Stomach (tissue), 9 donors: Measurements from ENCODE around the gene FAM120A. TPM values are rescaled to one million over a fixed set of nuclear protein-coding genes. Genes with fewer than 3 reads are reported as not detected.
"Not testable (repeated sequence)": the region's sequence is repeated elsewhere in the genome, so short reads cannot be mapped to it uniquely, and the experiment has no call there.

ENCODE experiments used
- DNase-seq, 2 donors: peaks; one replicate each; pipeline versions ENCODE4 v3.0.0 to v3.0.0-alpha.2; 2013 to 2019
- H3K27ac ChIP-seq, 5 donors: fragments of 200-600 bp in 4 of 5; sonication (generic) in 4 of 5; one replicate each; pipeline ENCODE4 v1.5.1; 2013 to 2019; ENCODE audit warnings: mild to moderate bottlenecking in 1 of 5, moderate library complexity in 1 of 5
- H3K27me3 ChIP-seq, 3 donors: fragments of 200-600 bp; sonication (generic); one replicate each; pipeline ENCODE4 v1.5.1; 2017 to 2019; ENCODE audit warnings: mixed run types in 1 of 3
- H3K36me3 ChIP-seq, 4 donors: fragments of 200-600 bp; sonication (generic); 1 replicate in 3 of 4; 2 replicates in 1 of 4; pipeline ENCODE4 v1.5.1; 2016 to 2019
- H3K4me1 ChIP-seq, 4 donors: fragments of 200-600 bp; sonication (generic); one replicate each; pipeline ENCODE4 v1.5.1; 2016 to 2019
- H3K4me3 ChIP-seq, 4 donors: fragments of 200-600 bp; sonication (generic) in 3 of 4; one replicate each; pipeline ENCODE4 v1.5.1; 2016 to 2019; ENCODE audit warnings: mild to moderate bottlenecking in 1 of 4
- H3K9me3 ChIP-seq, 4 donors: fragments of 200-600 bp; sonication (generic); one replicate each; pipeline ENCODE4 v1.5.1; 2016 to 2019
- EP300 ChIP-seq: sonication (generic); formaldehyde crosslinking; IDR thresholded peaks from one replicate; pipeline ENCODE4 v1.6.1; 2017; ENCODE audit warnings: antibody characterized with exemption
- POLR2A ChIP-seq, 4 donors: fragments of 450-650 bp; IDR thresholded peaks; one replicate each; pipeline ENCODE4 v1.6.1; 2016; ENCODE audit warnings: antibody characterized with exemption in 4 of 4, control low read depth in 2 of 4, mild to moderate bottlenecking in 1 of 4, moderate library complexity in 1 of 4
- POLR2AphosphoS5 ChIP-seq, 3 donors: sonication (generic); formaldehyde crosslinking; IDR thresholded peaks; one replicate each; pipeline ENCODE4 v1.6.1; 2016; ENCODE audit warnings: antibody characterized with exemption in 3 of 3
- WGBS, 5 donors: extraction: QIAGEN DNeasy Blood & Tissue Kit in 3 of 5; methylation state at CpG; one replicate each; pipeline versions ENCODE4 v1.1.5 to v1.1.7; 2013 to 2018; 5-methylcytosine and 5-hydroxymethylcytosine counted together
- intact Hi-C: fragments of 100-400 bp; cut with DNase I; formaldehyde crosslinking; loops from one replicate; pipeline ENCODE4 v1.15.1; 2023; ENCODE audit warnings: low total_unique reads
- polyA plus RNA-seq, 3 donors: library from polyadenylated mRNA; stranded (reverse); fragments of 200-250 nt; gene quantifications; one replicate each; pipeline ENCODE4 v1.2.3, GENCODE V29; 2013
- total RNA-seq, 5 donors: library from RNA; depleted of rRNA; stranded (reverse); fragments of >200 nt; gene quantifications; one replicate each; pipeline versions ENCODE4 v1.1.0 to v1.2.3, GENCODE V29; 2014 to 2016
- TF ChIP-seq, protein P1 (sequence below), 7 experiments: fragments of 450-650 bp in 4 of 7; fragments of 200-600 bp in 3 of 7; sonication (generic) in 3 of 7; IDR thresholded peaks; one replicate each; pipeline ENCODE4 v1.5.1; 2016 to 2019; ENCODE audit warnings: antibody characterized with exemption in 7 of 7, control low read depth in 2 of 7, mild to moderate bottlenecking in 1 of 7
- donor health status: healthy with polysubstance abuse.
- donor health status: Bipolar disorder and iron deficiency.
- donor health status: healthy.

The FAM120A gene
- total and polyA plus RNA-seq, 8 donors: 35.8 to 192 (median 92.1) TPM

DNA sequence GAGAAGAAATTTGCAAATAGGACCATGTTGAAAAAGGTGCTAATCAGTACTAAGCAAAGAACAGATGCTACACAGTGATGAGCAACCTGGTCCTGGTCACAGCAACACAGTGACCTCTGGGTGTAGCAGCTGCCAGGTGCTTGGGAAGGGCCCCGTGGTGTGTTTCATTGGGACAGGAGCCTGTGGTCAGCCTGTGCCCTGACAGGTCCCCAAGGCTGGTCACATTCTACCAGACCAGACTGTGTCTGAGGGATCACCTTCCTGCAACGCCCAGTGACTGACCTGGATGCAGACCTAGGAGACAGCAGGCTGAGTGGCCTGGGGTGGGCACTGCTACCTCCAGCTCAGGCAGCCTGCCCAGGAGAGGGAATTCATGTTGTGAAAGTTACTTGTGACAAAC is 56.7 kb downstream of the FAM120A start:
- intact Hi-C loops: no loop called here
- 73 to 98% (median 92%) methylated on average over 2 of the region's 2 CpGs for WGBS, 5 donors

DNA sequence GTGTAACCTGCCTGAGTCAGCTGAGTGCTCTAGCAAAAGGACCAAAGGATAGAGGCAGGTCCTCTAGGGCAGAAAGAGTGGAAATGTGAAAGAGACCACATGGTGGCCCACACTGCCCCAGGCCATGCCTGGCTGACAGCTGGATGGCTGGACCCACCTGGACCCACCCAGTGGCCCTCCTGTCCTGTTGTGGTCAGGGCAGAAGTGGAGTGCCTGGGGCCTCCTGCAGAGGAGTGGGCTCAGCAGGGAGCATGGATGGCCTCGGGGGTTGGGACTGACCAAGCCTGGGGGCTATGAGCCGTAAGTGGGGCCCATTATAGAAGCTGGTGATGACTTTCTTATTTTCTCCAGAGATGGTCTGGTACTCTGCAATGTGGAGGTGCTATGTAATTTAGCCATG is 57.6 kb downstream of the FAM120A start:
- intact Hi-C loops: no loop called here
- DNase-seq: no peak

More for the DNA sequence above, 56.7 kb downstream of the FAM120A start:
- DNase-seq: no peak
- H3K27me3 ChIP-seq: no peaks in the 10 kb centered on the region
- H3K4me1 ChIP-seq: peaks cover 5 to 56% (median 38%) of the 10 kb centered on the region in 4 donors
- peaks cover 0 to 5% (median 3%) of the 10 kb centered on the region in 4 donors for H3K36me3 ChIP-seq
- no peaks in the 10 kb centered on the region for H3K9me3 ChIP-seq
- no peak overlapping the region for H3K27ac ChIP-seq
- no peak overlapping the region for H3K4me3 ChIP-seq
- no peak for TF ChIP-seq POLR2AphosphoS5 (IDR thresholded peaks at IDR 0.05)

DNA sequence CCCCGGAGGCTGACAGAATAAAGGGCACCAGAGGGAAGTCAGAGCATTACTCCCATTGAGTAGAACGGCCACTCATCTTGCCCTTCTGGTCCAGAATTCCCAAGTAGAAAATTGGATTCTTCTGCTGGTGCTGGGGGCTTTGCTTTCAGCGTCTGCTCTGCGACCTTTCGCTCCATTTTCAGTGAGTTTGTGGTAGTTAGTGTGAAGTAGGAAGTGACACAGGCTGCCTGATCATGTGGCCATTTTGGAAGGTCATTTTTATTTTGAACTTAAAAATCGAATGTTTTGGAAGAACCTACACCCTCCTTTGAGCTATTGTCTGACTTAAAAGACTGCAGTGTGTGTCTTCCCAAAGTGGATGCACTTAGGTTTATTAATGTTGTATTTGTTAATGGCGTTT is 58.6 kb downstream of the FAM120A start:
- H3K27ac ChIP-seq: peak overlapping the region in 1 of 5 donors; percentile 7
- H3K4me1 ChIP-seq: peaks cover 5 to 56% (median 37%) of the 10 kb centered on the region in 4 donors
- H3K36me3 ChIP-seq: peaks cover 0 to 6% (median 3%) of the 10 kb centered on the region in 4 donors
- no peak for DNase-seq
- H3K4me3 ChIP-seq: no peak overlapping the region
- intact Hi-C loops: no loop called here
- TF ChIP-seq, protein P1, sequence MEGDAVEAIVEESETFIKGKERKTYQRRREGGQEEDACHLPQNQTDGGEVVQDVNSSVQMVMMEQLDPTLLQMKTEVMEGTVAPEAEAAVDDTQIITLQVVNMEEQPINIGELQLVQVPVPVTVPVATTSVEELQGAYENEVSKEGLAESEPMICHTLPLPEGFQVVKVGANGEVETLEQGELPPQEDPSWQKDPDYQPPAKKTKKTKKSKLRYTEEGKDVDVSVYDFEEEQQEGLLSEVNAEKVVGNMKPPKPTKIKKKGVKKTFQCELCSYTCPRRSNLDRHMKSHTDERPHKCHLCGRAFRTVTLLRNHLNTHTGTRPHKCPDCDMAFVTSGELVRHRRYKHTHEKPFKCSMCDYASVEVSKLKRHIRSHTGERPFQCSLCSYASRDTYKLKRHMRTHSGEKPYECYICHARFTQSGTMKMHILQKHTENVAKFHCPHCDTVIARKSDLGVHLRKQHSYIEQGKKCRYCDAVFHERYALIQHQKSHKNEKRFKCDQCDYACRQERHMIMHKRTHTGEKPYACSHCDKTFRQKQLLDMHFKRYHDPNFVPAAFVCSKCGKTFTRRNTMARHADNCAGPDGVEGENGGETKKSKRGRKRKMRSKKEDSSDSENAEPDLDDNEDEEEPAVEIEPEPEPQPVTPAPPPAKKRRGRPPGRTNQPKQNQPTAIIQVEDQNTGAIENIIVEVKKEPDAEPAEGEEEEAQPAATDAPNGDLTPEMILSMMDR (IDR thresholded peaks at IDR 0.05): no peak
- TF ChIP-seq POLR2A (IDR thresholded peaks at IDR 0.05) (no peak), POLR2AphosphoS5 (IDR thresholded peaks at IDR 0.05) (no peak), EP300 (no peak)
- no peaks in the 10 kb centered on the region for H3K27me3 ChIP-seq
- H3K9me3 ChIP-seq: no peaks in the 10 kb centered on the region
- WGBS, 5 donors: 76 to 84% (median 84%) methylated on average over 7 of the region's 7 CpGs

More for the DNA sequence above, 57.6 kb downstream of the FAM120A start:
- Histone ChIP-seq H3K4me1 (peaks cover 5 to 57% (median 42%) of the 10 kb centered on the region in 4 donors), H3K4me3 (no peak overlapping the region), H3K27ac (no peak overlapping the region), H3K9me3 (no peaks in the 10 kb centered on the region), H3K27me3 (no peaks in the 10 kb centered on the region), H3K36me3 (no peaks in the 10 kb centered on the region)
- 88 to 98% (median 93%) methylated on average over 2 of the region's 2 CpGs for WGBS, 5 donors
- TF ChIP-seq POLR2A (IDR thresholded peaks at IDR 0.05): no peak
- no peak for TF ChIP-seq EP300
- TF ChIP-seq, protein P1 (IDR thresholded peaks at IDR 0.05): no peak
- TF ChIP-seq POLR2AphosphoS5 (IDR thresholded peaks at IDR 0.05): no peak

DNA sequence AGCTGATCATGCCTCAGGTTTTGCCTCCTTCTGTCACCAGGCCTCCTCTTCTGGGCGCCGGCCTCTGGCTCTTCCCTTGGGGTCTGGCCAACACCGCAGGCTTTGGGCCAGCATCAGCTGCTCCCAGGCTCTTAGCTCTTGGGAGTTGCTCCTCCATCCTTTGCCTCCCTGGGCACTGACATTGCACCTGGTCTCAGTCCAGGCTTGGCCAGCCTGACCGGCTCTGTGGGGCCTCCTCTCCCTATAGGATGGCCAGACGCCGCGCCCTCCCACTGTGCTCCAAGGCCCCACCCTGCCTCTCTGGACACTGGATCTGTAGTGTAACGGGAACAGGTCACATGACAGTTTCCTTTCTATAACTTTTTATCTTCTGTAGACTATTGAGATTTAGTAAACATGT is 59.7 kb downstream of the FAM120A start:
- intact Hi-C loops, H3K4me3 ChIP-seq, H3K27me3 ChIP-seq, H3K9me3 ChIP-seq, H3K36me3 ChIP-seq: not testable (repeated sequence)
- 42 to 63% (median 51%) methylated on average over 8 of the region's 8 CpGs for WGBS, 5 donors
- Histone ChIP-seq H3K27ac (peak overlapping the region in 3 of 5 donors; percentile 42 to 62 (median 49)), H3K4me1 (peaks cover 5 to 46% (median 30%) of the 10 kb centered on the region in 4 donors)
- peak in 1 of 2 donors; percentile 46 for DNase-seq

- H3K27me3 ChIP-seq, H3K4me3 ChIP-seq, H3K9me3 ChIP-seq, DNase-seq, intact Hi-C loops: not testable (repeated sequence)
- peaks cover 5 to 20% (median 17%) of the 10 kb centered on the region in 4 donors for H3K36me3 ChIP-seq
- H3K27ac ChIP-seq: peak overlapping the region in 3 of 5 donors; percentile 42 to 62 (median 49)
- peaks cover 5 to 46% (median 30%) of the 10 kb centered on the region in 4 donors for H3K4me1 ChIP-seq
- 73 to 78% (median 76%) methylated on average over 10 of the region's 10 CpGs for WGBS, 5 donors
These were observed 60.8 kb downstream of the FAM120A start for GRCh38 chr9:93512170-93512812.

- Histone ChIP-seq H3K27ac (no peak overlapping the region), H3K4me3 (no peak overlapping the region), H3K27me3 (no peaks in the 10 kb centered on the region), H3K9me3 (no peaks in the 10 kb centered on the region), H3K36me3 (peaks cover 5 to 32% (median 29%) of the 10 kb centered on the region in 4 donors), H3K4me1 (peaks cover 5 to 53% (median 28%) of the 10 kb centered on the region in 4 donors)
- no peak for TF ChIP-seq EP300
- TF ChIP-seq, protein P1 (IDR thresholded peaks at IDR 0.05): no peak
- TF ChIP-seq POLR2AphosphoS5 (IDR thresholded peaks at IDR 0.05): no peak
- TF ChIP-seq POLR2A (IDR thresholded peaks at IDR 0.05): no peak
- intact Hi-C loops: no loop called here
- DNase-seq: no peak
- 55 to 68% (median 66%) methylated on average over 6 to 9 of the region's 9 CpGs for WGBS, 5 donors
These were observed 62.1 kb downstream of the FAM120A start for GRCh38 chr9:93513606-93514005.
